DOHH2 (cell line): ENCODE results near the gene MST1.

Source experiments
- EZH2phosphoT487 ChIP-seq: fragments of 200-600 bp; sonication (generic); IDR thresholded peaks from 2 replicates; pipeline ENCODE4 v1.6.1; 2017; ENCODE audit warnings: borderline replicate concordance, mild to moderate bottlenecking, antibody characterized with exemption, low read length, moderate library complexity, mixed read lengths
- TF ChIP-seq, protein P1 (sequence below): fragments of 200-600 bp; sonication (generic); IDR thresholded peaks from one replicate; pipeline ENCODE4 v1.5.1; 2014; ENCODE audit warnings: antibody characterized with exemption, mild to moderate bottlenecking, low read depth, low read length; ENCODE audit not compliant: poor library complexity, severe bottlenecking

DNA sequence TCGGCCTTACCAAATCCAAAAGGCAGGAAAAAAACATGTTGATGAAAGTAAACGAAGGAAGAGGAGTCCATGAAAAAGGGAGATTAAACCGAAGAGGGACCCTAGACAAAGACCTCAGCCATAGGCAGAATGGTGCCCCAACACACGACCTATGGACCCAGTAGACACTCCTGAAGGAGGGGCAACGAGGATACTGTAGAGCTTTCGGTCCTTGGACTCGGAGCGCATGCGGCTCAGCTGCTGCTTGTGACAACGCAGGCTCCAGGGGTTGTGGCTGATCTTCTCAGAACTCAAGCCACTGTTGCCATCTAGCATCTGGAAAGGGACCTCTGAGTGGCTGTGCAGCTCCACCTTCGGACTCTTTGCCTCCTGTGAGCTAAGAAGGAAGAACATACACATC lies 43.3 kb upstream of the MST1 start:
- TF ChIP-seq, protein P1, sequence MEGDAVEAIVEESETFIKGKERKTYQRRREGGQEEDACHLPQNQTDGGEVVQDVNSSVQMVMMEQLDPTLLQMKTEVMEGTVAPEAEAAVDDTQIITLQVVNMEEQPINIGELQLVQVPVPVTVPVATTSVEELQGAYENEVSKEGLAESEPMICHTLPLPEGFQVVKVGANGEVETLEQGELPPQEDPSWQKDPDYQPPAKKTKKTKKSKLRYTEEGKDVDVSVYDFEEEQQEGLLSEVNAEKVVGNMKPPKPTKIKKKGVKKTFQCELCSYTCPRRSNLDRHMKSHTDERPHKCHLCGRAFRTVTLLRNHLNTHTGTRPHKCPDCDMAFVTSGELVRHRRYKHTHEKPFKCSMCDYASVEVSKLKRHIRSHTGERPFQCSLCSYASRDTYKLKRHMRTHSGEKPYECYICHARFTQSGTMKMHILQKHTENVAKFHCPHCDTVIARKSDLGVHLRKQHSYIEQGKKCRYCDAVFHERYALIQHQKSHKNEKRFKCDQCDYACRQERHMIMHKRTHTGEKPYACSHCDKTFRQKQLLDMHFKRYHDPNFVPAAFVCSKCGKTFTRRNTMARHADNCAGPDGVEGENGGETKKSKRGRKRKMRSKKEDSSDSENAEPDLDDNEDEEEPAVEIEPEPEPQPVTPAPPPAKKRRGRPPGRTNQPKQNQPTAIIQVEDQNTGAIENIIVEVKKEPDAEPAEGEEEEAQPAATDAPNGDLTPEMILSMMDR, result no peak
- no peak for TF ChIP-seq EZH2phosphoT487
